Stimulated activated CD4-positive, alpha-beta T cell treated with anti-CD3 and anti-CD28 coated beads, TNF-alpha, amount 100 ng/mL, for 4 hours (primary cell): Measurements from ENCODE around the gene HELT.

ENCODE experiments used
- DNase-seq, 3 experiments: peaks; one replicate each; pipeline ENCODE4 v3.0.0-alpha.2; 2020; ENCODE audit warnings: low read depth in 3 of 3

Gene HELT

DNA sequence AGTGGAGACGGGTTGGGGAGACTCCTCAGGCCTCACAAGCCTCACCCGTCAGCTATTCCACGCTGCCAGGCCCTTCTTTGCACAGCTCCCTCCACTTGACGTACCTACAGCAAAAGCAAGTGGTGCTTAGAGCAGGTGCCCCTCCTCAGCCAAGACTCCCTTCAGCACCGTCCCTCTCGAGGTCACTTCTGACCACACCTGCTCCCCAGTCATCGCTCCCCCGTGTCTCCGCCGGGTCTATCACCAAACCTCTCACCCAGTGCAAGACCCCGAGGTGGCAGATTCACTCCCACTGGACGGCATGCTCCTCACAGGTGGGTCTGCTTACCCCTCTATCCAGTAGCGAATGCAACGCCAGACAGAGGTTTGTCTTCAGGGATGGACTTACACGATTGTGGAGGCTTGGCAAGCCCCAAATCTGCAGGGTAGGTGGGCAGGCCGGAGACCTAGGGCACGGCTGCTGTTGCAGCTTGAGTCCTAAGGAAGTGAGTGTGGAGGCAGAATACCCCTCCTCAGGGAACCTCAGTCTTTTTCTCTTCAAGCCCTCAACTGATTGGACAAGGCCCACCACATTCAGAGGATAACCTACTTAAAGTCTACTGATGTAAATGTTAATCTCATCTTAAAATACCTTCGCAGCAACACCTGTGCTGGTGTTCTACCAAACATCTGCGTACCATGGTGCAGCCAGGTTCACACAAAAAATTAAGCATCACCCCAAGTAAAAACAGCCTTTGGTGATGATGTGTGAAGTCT, 14.5 kb upstream of the HELT start:
- DNase-seq: no peak

DNA sequence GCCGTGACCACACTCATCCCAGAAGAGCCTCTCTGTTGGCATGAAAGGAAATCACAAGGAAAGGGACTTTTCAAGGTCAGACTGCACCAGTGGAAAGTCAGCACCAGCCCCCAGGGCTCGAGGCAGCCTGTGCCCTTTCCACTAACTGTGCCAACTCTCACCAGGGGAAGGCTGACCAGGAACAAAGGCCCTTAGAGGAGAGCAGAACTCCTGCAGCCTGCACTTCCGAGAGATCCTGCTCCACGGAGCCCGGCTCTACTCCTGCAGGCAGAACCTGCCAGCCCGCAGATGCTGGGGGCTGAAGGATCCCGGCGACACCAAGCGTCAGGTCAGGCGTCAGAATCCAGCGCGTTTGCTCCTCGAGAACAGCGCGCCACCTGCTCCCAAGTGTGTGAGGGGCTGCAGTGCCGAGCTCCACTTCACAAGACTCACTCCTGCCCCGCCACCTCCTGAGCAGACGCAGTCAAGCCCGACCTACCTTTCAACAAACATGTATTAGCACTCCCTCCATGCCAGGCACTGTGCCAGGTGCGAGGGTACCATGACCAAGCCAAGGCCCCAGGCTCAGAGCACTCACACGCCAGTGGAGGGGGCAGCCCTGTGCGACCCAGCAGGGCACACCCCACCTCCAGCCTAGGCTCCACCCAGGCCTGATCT, 13.6 kb upstream of the HELT start:
- no peak for DNase-seq

DNA sequence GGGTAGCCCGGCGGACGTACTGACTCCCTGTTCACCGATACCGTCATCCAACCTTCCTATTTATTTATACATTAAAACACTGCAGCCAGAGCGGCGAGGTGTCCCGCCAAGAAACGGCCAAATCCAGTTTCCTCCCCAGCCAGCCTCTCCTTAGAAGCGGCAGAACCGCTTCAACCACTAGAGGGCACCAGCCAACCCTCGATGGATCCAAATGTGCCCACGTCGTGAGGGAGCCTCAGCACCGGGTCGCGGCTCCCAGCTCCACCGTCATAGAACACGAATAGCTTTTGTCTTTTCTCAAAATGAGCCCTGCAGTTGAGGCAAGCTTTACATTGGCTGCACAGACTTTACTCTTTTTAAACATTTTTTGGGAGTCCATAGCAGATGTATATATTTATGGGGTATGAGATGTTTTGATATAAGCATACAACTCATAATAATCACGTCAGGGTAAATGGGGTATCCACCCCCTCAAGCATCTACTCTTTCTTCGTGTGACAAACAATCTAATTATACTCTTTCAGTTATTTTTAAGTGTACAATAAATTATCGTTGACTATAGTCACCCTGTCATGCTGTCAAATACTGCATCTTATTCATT, 13.0 kb upstream of the HELT start:
- DNase-seq: peak; percentile 62 to 63 (median 62)

DNA sequence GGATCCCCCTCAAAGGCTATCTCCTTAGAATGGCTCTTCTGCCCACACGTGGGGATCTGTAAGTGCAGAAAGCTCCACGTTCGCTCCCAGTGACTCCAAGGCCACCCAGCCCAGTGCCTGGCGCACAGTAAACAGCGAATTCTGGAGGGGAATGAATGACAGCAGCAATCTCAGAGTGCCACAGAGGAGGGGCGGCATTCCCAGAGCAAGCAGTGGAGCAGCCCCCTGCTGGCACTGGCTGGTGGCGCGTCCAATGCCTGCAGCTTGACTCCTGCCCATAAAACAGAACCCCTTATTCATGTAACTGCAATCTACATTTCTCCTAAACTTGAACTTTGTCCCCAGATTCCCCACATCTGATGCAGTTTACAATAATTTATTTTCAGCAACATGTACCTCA, 6.9 kb upstream of the HELT start:
- DNase-seq: peak in 1 of 3 experiments; percentile 7

GRCh38 chr4:185013417-185014125, 4.7 kb upstream of the HELT start:
- DNase-seq: no peak

DNA sequence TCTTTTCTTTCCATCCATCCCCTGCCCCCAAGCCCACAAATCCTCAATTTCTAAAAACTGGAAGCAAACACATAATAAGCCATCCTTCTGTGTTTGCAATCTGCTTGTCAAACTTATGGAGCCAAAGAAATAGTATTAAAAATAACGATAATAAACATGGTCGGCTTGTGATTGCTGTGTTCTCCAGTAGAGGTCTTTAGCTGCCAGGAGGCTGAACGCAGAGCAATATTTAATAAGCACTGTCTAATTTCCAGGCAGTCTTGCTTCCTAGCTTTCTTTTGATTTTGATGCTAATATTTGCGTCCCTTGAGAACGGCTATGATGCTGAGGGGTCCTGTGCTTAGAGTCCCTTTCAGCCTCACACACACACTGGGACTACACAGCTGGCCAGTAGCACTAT, 3.2 kb upstream of the HELT start:
- DNase-seq: no peak

- no peak for DNase-seq
Measured at GRCh38 chr4:185016101-185016940, 2.0 kb upstream of the HELT start.

- no peak for DNase-seq
Measured at GRCh38 chr4:185016946-185017758, 1.1 kb upstream of the HELT start.

GRCh38 chr4:185018834-185019455, 655 bp downstream of the HELT start:
- no peak for DNase-seq

DNA sequence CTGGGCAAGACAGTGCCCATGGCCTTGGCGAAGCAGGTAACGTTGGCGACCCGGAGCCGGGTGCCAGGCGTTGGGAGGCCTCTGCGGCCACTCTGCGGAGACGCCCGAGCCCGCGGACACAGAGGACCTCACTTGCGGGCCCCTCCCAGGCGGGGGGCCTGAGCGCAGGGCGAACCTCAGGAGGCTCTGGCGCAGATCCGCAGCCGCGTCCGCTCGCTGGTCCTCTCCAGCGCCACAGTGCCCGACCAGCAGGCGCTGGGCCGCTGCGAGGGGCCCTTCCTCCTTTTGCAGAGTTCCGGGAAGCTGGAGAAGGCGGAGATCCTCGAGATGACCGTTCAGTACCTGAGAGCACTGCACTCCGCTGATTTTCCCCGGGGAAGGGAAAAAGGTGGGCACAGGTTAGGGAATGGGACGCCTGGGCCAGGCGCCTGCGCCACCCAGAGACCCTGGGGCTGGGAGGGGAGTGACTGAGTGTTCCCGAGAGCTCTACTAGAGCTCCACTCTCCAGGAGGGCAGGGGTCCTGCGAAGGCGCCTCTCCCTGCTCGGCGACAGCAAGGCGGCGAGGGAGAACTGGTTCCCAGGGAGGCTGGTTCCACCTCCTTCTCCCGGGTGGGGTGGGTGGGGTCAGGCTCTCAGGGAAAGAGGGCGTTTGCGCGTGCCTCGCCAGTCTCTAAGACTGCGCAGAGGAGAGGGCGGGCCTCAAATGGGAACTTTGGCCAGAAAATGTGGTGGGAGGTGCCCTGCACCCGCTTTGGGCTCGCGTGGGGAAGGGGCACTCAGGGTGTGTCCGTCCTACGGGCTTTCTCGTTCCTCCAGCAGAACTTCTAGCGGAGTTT, 1.4 kb downstream of the HELT start:
- DNase-seq: no peak

- DNase-seq: no peak
Measured at GRCh38 chr4:185020293-185020808, 2.1 kb downstream of the HELT start.

DNA sequence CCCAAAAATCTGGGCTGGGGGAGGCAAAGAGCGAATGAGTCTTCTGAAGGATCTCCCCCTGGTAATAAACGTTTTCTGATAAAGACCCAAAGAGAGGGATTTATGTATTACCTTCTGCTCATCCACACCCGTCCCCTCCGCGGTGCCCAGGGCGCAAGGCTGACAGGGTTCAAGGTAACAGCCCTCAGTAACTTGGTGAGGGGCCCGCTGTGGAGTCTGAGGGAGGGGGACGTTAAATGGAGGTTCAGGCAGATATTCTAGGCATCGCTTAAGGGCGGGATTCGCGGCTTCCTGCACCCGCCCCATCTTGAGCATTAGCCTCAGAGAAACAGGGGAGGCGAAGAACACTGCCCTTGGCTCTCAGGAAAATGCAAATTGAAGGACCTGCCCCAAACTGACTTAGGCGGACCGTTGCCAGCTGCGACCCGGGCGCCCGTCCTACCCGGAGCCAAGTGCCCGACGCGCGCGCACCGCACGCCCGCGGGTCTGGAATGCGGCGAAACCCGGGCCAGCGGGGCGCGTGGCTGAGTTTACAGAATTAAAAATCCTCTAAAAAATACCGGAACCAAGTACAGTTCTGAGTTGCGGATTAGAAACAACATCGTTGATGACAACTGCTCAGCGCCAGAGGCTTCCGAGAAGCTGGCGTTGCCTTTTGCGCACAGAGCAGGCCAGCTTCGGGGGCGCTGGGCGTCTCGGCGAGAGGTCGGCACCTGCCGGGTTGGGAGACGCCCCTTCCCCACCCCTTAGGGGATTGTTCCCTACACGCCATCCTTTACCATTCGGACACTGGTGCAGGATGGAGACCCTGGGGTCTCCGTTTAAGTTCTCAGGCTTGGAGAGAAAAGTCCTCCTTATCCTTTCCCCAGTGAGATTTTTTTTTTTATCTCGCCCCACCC, 2.8 kb downstream of the HELT start:
- DNase-seq: no peak

GRCh38 chr4:185023471-185023870, 5.2 kb downstream of the HELT start:
- no peak for DNase-seq

- DNase-seq: no peak
Measured at GRCh38 chr4:185028625-185029024, 10.3 kb downstream of the HELT start.

DNA sequence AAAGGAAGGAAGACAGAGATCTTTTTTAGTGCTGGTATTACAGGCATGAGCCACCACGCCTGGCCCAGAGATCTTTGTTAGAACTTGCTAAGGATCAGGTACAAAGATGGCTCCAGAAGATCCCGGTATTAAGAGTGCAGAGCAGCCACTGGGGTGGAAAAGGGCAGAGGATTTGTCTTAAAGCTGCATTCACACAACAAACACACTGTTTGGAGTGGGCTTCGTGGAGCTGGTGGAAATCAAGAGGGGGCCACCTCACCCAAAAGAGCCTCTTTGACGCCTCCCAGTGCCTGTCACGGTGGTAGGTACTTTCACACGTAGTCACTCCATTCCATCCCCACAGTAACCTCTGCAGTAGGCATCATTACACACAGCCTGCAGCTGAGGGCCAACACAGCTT, 13.3 kb downstream of the HELT start:
- DNase-seq: no peak

GRCh38 chr4:185033072-185033471, 14.8 kb downstream of the HELT start:
- no peak for DNase-seq

DNA sequence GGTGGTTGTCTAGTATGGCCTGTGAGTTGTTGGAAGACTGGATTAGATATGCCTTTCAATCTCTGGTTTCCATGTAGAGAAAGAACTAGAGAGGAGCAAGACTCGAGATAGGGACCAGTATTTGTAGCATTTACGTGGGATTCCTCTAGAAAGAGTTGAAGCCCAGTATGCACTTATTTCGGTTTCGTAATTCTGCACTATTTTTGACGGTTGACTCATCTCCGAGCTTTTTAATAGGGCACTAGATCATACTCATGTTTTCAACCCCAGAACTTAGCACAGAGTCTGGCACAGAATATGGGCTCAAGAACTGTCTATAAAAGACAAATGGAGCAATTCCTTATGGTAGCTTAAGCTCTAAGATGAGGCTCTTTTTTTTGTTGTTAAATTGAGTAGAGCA, 15.7 kb downstream of the HELT start:
- no peak for DNase-seq

DNA sequence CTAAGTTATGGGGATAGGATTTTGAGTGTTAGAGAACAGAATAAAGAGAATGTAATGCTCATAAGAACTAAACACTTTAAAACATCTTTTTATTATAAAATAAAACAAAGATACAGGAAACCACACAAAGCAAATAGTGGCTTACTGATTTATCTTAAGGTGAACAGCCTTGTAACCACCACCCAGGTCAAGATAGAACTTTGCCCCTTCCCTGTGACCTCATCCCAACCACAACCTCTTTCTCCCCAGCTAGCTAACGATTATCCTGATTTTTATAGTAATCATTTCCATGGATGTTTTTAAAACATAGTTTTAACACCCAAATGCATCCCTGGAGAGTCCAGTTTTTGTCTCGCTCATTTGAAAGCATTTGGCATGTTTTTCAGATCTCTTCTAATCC, 17.0 kb downstream of the HELT start:
- no peak for DNase-seq
